Breast epithelium (tissue), 4 donors: ENCODE data around the gene ARHGAP26. TPM values are rescaled to one million over a fixed set of nuclear protein-coding genes. Genes with fewer than 3 reads are reported as not detected.
A peak's percentile ranks its signal among the peaks of the same experiment; 100 is the strongest.

Experiments used
- DNase-seq, 2 donors: peaks; one replicate each; pipeline ENCODE4 v3.0.0-alpha.2; 2019; ENCODE audit warnings: low spot score in 2 of 2
- H3K27ac ChIP-seq, 2 donors: fragments of 200-600 bp; sonication (generic) in 1 of 2; one replicate each; pipeline ENCODE4 v1.5.1; 2016 to 2019; ENCODE audit warnings: mild to moderate bottlenecking in 1 of 2
- H3K27me3 ChIP-seq, 2 donors: fragments of 200-600 bp; sonication (generic) in 1 of 2; one replicate each; pipeline versions ENCODE4 v1.5.1 to v1.6.0; 2017 to 2019; ENCODE audit warnings: control low read depth in 1 of 2, mild to moderate bottlenecking in 1 of 2
- H3K36me3 ChIP-seq: fragments of 200-600 bp; one replicate; pipeline ENCODE4 v1.5.1; 2019
- H3K4me1 ChIP-seq, 2 donors: fragments of 200-600 bp; sonication (generic); one replicate each; pipeline ENCODE4 v1.5.1; 2016 to 2019; ENCODE audit warnings: control low read depth in 1 of 2
- H3K4me3 ChIP-seq, 3 donors: fragments of 200-600 bp; sonication (generic); 1 replicate in 2 of 3; 2 replicates in 1 of 3; pipeline ENCODE4 v1.5.1; 2016 to 2019; ENCODE audit warnings: mild to moderate bottlenecking in 3 of 3, moderate library complexity in 2 of 3
- H3K9me3 ChIP-seq, 2 donors: fragments of 200-600 bp; sonication (generic) in 1 of 2; one replicate each; pipeline ENCODE4 v1.5.1; 2016 to 2019; ENCODE audit warnings: control low read depth in 1 of 2
- CTCF ChIP-seq, 3 donors: fragments of 450-650 bp; IDR thresholded peaks; one replicate each; pipeline ENCODE4 v1.5.1; 2016 to 2017; ENCODE audit warnings: antibody characterized with exemption in 3 of 3, mild to moderate bottlenecking in 3 of 3, moderate library complexity in 3 of 3
- POLR2A ChIP-seq: fragments of 450-650 bp; IDR thresholded peaks from one replicate; pipeline ENCODE4 v1.6.1; 2016; ENCODE audit warnings: antibody characterized with exemption, mild to moderate bottlenecking, moderate library complexity
- POLR2AphosphoS5 ChIP-seq, 3 donors: sonication (generic); formaldehyde crosslinking; IDR thresholded peaks; one replicate each; pipeline ENCODE4 v1.6.1; 2017; ENCODE audit warnings: antibody characterized with exemption in 3 of 3
- intact Hi-C: fragments of 100-400 bp; cut with DNase I; formaldehyde crosslinking; loops from one replicate; pipeline ENCODE4 v1.15.1; 2023; ENCODE audit warnings: low total_unique reads
- total RNA-seq, 3 donors: library from RNA; depleted of rRNA; stranded (reverse); fragments of >200 nt; gene quantifications; one replicate each; pipeline ENCODE4 v1.1.0, GENCODE V29; 2016

The ARHGAP26 gene
- total RNA-seq, 3 donors from 2014 or later, result 33.1 to 89.0 (median 56.4) TPM

- no peak for DNase-seq
- Histone ChIP-seq H3K4me3 (no peak overlapping the region), H3K36me3 (no peaks in the 10 kb centered on the region), H3K27ac (peak overlapping the region in 1 of 2 donors; percentile 49), H3K4me1 (no peaks in the 10 kb centered on the region), H3K9me3 (peaks cover 0 to 13% of the 10 kb centered on the region in 2 donors), H3K27me3 (no peaks in the 10 kb centered on the region)
- intact Hi-C loops, result no loop called here
- TF ChIP-seq POLR2A, result no peak
- TF ChIP-seq CTCF (IDR thresholded peaks at IDR 0.05), result no peak
- TF ChIP-seq POLR2AphosphoS5 (IDR thresholded peaks at IDR 0.05), result no peak
These were observed 424.5 kb downstream of the ARHGAP26 start for GRCh38 chr5:143194713-143195112.

- no peak for TF ChIP-seq POLR2A
- TF ChIP-seq CTCF (IDR thresholded peaks at IDR 0.05), result no peak
- TF ChIP-seq POLR2AphosphoS5 (IDR thresholded peaks at IDR 0.05), result no peak
- H3K27me3 ChIP-seq, result no peaks in the 10 kb centered on the region
- H3K36me3 ChIP-seq, result no peaks in the 10 kb centered on the region
- peaks cover 0 to 5% of the 10 kb centered on the region in 2 donors for H3K9me3 ChIP-seq
- intact Hi-C loops, result no loop called here
- no peaks in the 10 kb centered on the region for H3K4me1 ChIP-seq
- no peak for DNase-seq
- no peak overlapping the region for H3K4me3 ChIP-seq
- H3K27ac ChIP-seq, result peak overlapping the region; percentile 45 to 49
These were observed 425.3 kb downstream of the ARHGAP26 start for GRCh38 chr5:143195491-143195890.

DNA sequence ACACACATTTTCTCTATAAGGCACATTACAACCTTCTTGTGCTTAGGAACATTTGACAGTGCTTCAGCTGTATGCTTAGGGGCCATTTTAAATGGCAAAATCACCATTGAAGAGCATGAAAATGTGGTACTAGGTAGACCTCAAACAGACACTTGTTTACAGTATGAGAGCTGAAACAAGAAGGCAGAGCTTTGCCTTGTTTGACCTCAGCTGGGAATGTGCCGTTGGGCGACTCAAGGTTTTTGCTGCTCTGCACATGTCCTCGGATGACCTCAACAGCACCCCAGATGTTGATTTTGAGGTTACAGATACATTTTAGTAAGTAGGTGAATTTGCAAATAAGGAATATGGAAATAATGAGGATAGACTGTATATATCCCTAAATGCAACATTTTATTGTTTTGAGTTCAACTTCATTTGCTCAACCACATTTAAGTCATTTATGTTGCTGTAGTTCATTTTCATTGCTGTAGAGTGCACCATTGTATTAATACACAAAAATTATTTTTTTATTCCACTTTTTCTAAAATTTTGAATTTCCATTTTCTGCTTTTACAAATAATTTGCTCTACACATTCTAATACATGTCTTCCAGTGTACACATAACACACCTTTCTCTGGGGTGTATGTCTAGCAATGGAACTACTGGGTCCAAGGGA is 426.6 kb downstream of the ARHGAP26 start:
- Histone ChIP-seq H3K36me3 (no peaks in the 10 kb centered on the region), H3K9me3 (no peaks in the 10 kb centered on the region), H3K4me3 (no peak overlapping the region), H3K4me1 (no peaks in the 10 kb centered on the region), H3K27ac (no peak overlapping the region), H3K27me3 (no peaks in the 10 kb centered on the region)
- no peak for DNase-seq
- TF ChIP-seq POLR2AphosphoS5 (IDR thresholded peaks at IDR 0.05), result no peak
- TF ChIP-seq CTCF (IDR thresholded peaks at IDR 0.05), result no peak
- no peak for TF ChIP-seq POLR2A
- intact Hi-C loops, result no loop called here

GRCh38 chr5:143197260-143197656 is 427.1 kb downstream of the ARHGAP26 start:
- no peak overlapping the region for H3K27ac ChIP-seq
- no peak for DNase-seq
- no peak overlapping the region for H3K4me3 ChIP-seq
- intact Hi-C loops, result no loop called here
- H3K4me1 ChIP-seq, result no peaks in the 10 kb centered on the region
- H3K9me3 ChIP-seq, result no peaks in the 10 kb centered on the region
- no peak for TF ChIP-seq POLR2A
- TF ChIP-seq CTCF (IDR thresholded peaks at IDR 0.05), result no peak
- TF ChIP-seq POLR2AphosphoS5 (IDR thresholded peaks at IDR 0.05), result no peak
- H3K27me3 ChIP-seq, result no peaks in the 10 kb centered on the region
- H3K36me3 ChIP-seq, result no peaks in the 10 kb centered on the region

DNA sequence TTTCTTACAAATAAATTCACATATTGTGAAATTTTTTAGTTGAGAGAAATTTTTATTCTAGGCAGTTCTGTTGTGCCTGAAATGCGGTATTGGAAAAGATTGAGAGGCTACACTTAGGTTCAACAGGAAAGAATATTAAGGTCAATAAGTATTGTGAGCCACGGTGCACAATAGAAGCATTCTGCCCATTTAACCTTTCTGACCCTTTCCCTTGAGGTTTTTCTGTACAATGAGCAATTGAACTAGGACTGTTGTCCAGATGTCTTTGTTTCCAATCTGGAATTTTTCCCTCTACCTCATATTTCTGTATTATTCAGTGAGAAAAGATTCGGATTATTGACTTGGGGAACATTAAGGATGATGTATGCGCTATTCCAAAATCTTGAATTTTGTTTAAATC is 428.2 kb downstream of the ARHGAP26 start:
- no peak for TF ChIP-seq CTCF (IDR thresholded peaks at IDR 0.05)
- TF ChIP-seq POLR2AphosphoS5 (IDR thresholded peaks at IDR 0.05), result no peak
- TF ChIP-seq POLR2A, result no peak
- no peak overlapping the region for H3K4me3 ChIP-seq
- H3K27ac ChIP-seq, result no peak overlapping the region
- H3K36me3 ChIP-seq, result no peaks in the 10 kb centered on the region
- no peaks in the 10 kb centered on the region for H3K9me3 ChIP-seq
- DNase-seq, result no peak
- H3K4me1 ChIP-seq, result no peaks in the 10 kb centered on the region
- no peaks in the 10 kb centered on the region for H3K27me3 ChIP-seq
- intact Hi-C loops, result no loop called here
